Tibial nerve (tissue), 4 donors: ENCODE data around the gene POLR3B. TPM values are rescaled to one million over a fixed set of nuclear protein-coding genes. Genes with fewer than 3 reads are reported as not detected.

Source experiments
- DNase-seq, 2 donors: peaks; one replicate each; pipeline ENCODE4 v3.0.0-alpha.2; 2019; ENCODE audit warnings: low spot score in 2 of 2
- H3K27ac ChIP-seq, 4 donors: fragments of 200-600 bp; sonication (generic) in 3 of 4; one replicate each; pipeline ENCODE4 v1.5.1; 2017 to 2019; ENCODE audit warnings: mild to moderate bottlenecking in 1 of 4
- H3K27me3 ChIP-seq, 2 donors: fragments of 200-600 bp; sonication (generic) in 1 of 2; one replicate each; pipeline versions ENCODE4 v1.5.1 to v1.6.0; 2017 to 2019
- H3K36me3 ChIP-seq, 3 donors: fragments of 200-600 bp; sonication (generic); one replicate each; pipeline ENCODE4 v1.5.1; 2018 to 2019
- H3K4me1 ChIP-seq, 4 donors: fragments of 200-600 bp; sonication (generic) in 3 of 4; one replicate each; pipeline ENCODE4 v1.5.1; 2017 to 2019
- H3K4me3 ChIP-seq, 4 donors: fragments of 200-600 bp; sonication (generic) in 3 of 4; one replicate each; pipeline ENCODE4 v1.5.1; 2017 to 2019; ENCODE audit warnings: mild to moderate bottlenecking in 1 of 4, moderate library complexity in 1 of 4
- H3K9me3 ChIP-seq, 4 donors: fragments of 200-600 bp; sonication (generic) in 3 of 4; one replicate each; pipeline ENCODE4 v1.5.1; 2017 to 2019
- CTCF ChIP-seq, 5 experiments: fragments of 200-600 bp in 3 of 5; fragments of 450-650 bp in 2 of 5; sonication (generic) in 3 of 5; IDR thresholded peaks; one replicate each; pipeline ENCODE4 v1.5.1; 2016 to 2019; ENCODE audit warnings: antibody characterized with exemption in 5 of 5, mild to moderate bottlenecking in 3 of 5, moderate library complexity in 2 of 5
- EP300 ChIP-seq, 2 donors: sonication (generic); formaldehyde crosslinking; IDR thresholded peaks; one replicate each; pipeline ENCODE4 v1.6.1; 2017; ENCODE audit warnings: antibody characterized with exemption in 2 of 2, mild to moderate bottlenecking in 1 of 2
- POLR2A ChIP-seq, 2 donors: fragments of 450-650 bp; IDR thresholded peaks; one replicate each; pipeline ENCODE4 v1.6.1; 2017; ENCODE audit warnings: antibody characterized with exemption in 2 of 2, mild to moderate bottlenecking in 2 of 2, moderate library complexity in 2 of 2
- WGBS, 2 donors: methylation state at CpG; one replicate each; pipeline ENCODE4 v1.1.5; 2018; 5-methylcytosine and 5-hydroxymethylcytosine counted together
- total RNA-seq, 4 donors: library from RNA; depleted of rRNA; stranded (reverse); fragments of >200 nt; gene quantifications; one replicate each; pipeline ENCODE4 v1.1.0, GENCODE V29; 2016

POLR3B gene
- total RNA-seq, 4 donors from 2014 or later, result 6.3 to 21.0 (median 7.7) TPM

- WGBS, 2 donors, result 86 to 87% methylated on average over 2 of the region's 2 CpGs
- Histone ChIP-seq H3K9me3 (no peaks in the 10 kb centered on the region), H3K4me3 (no peak overlapping the region), H3K27me3 (no peaks in the 10 kb centered on the region), H3K27ac (no peak overlapping the region), H3K4me1 (peaks cover 0 to 14% (median 5%) of the 10 kb centered on the region in 4 donors), H3K36me3 (peaks cover 0 to 57% (median 0%) of the 10 kb centered on the region in 3 donors)
- DNase-seq, result no peak
- TF ChIP-seq EP300 (IDR thresholded peaks at IDR 0.05), result no peak
- no peak for TF ChIP-seq CTCF (IDR thresholded peaks at IDR 0.05)
- no peak for TF ChIP-seq POLR2A (IDR thresholded peaks at IDR 0.05)
Measured at GRCh38 chr12:106433055-106433454, 75.5 kb downstream of the POLR3B start.

- WGBS, 2 donors, result 90 to 97% methylated on average over 4 of the region's 4 CpGs
- Histone ChIP-seq H3K4me1 (no peaks in the 10 kb centered on the region), H3K4me3 (no peak overlapping the region), H3K36me3 (peaks cover 0 to 72% (median 0%) of the 10 kb centered on the region in 3 donors), H3K27ac (no peak overlapping the region), H3K9me3 (no peaks in the 10 kb centered on the region), H3K27me3 (no peaks in the 10 kb centered on the region)
- DNase-seq, result no peak
- TF ChIP-seq EP300 (IDR thresholded peaks at IDR 0.05) (no peak), CTCF (IDR thresholded peaks at IDR 0.05) (no peak), POLR2A (IDR thresholded peaks at IDR 0.05) (no peak)
Measured at GRCh38 chr12:106434526-106434925, 77.0 kb downstream of the POLR3B start.

GRCh38 chr12:106436164-106436563 lies 78.6 kb downstream of the POLR3B start:
- Histone ChIP-seq H3K36me3 (peaks cover 0 to 88% (median 0%) of the 10 kb centered on the region in 3 donors), H3K27ac (no peak overlapping the region)

GRCh38 chr12:106442575-106442974 lies 85.0 kb downstream of the POLR3B start:
- no peaks in the 10 kb centered on the region for H3K27me3 ChIP-seq
- H3K9me3 ChIP-seq, result no peaks in the 10 kb centered on the region
- DNase-seq, result no peak
- no peaks in the 10 kb centered on the region for H3K4me1 ChIP-seq
- H3K4me3 ChIP-seq, result no peak overlapping the region
- WGBS, 2 donors, result 90% methylated on average over 2 of the region's 2 CpGs
- TF ChIP-seq CTCF (IDR thresholded peaks at IDR 0.05), result no peak
- TF ChIP-seq POLR2A (IDR thresholded peaks at IDR 0.05), result no peak
- no peak for TF ChIP-seq EP300 (IDR thresholded peaks at IDR 0.05)
- H3K36me3 ChIP-seq, result peaks cover 0 to 40% (median 0%) of the 10 kb centered on the region in 3 donors
- no peak overlapping the region for H3K27ac ChIP-seq

More at GRCh38 chr12:106436164-106436563, 78.6 kb downstream of the POLR3B start:
- 83 to 90% methylated on average over 6 of the region's 6 CpGs for WGBS, 2 donors
- Histone ChIP-seq H3K4me1 (no peaks in the 10 kb centered on the region), H3K9me3 (no peaks in the 10 kb centered on the region), H3K4me3 (no peak overlapping the region), H3K27me3 (no peaks in the 10 kb centered on the region)
- no peak for TF ChIP-seq POLR2A (IDR thresholded peaks at IDR 0.05)
- no peak for TF ChIP-seq CTCF (IDR thresholded peaks at IDR 0.05)
- no peak for TF ChIP-seq EP300 (IDR thresholded peaks at IDR 0.05)
- no peak for DNase-seq

GRCh38 chr12:106445053-106445452 lies 87.5 kb downstream of the POLR3B start:
- Histone ChIP-seq H3K27me3 (no peaks in the 10 kb centered on the region), H3K4me3 (no peak overlapping the region), H3K36me3 (peaks cover 0 to 15% (median 0%) of the 10 kb centered on the region in 3 donors), H3K27ac (no peak overlapping the region), H3K4me1 (no peaks in the 10 kb centered on the region), H3K9me3 (no peaks in the 10 kb centered on the region)
- 0 to 67% methylated on average over 1 of the region's 1 CpG for WGBS, 2 donors
- DNase-seq, result no peak
- no peak for TF ChIP-seq EP300 (IDR thresholded peaks at IDR 0.05)
- TF ChIP-seq POLR2A (IDR thresholded peaks at IDR 0.05), result no peak
- TF ChIP-seq CTCF (IDR thresholded peaks at IDR 0.05), result no peak
